Esophagus (tissue), 2 donors: ENCODE data around the gene PIK3R2. TPM values are rescaled to one million over a fixed set of nuclear protein-coding genes. Genes with fewer than 3 reads are reported as not detected.

Experiments
- H3K27ac ChIP-seq, 2 donors: one replicate each; pipeline ENCODE4 v1.5.1; 2013; ENCODE audit warnings: low read depth in 2 of 2, mild to moderate bottlenecking in 2 of 2, inconsistent platforms in 1 of 2, low read length in 1 of 2, moderate library complexity in 1 of 2
- H3K27me3 ChIP-seq, 2 donors: one replicate each; pipeline ENCODE4 v1.6.1; 2013; ENCODE audit warnings: low read length in 2 of 2, control low read depth in 1 of 2, mild to moderate bottlenecking in 1 of 2; ENCODE audit not compliant: insufficient read depth in 2 of 2, control insufficient read depth in 1 of 2
- H3K36me3 ChIP-seq, 2 donors: one replicate each; pipeline ENCODE4 v1.6.1; 2013; ENCODE audit warnings: low read length in 1 of 2; ENCODE audit not compliant: control insufficient read depth in 2 of 2, insufficient read depth in 2 of 2
- H3K4me1 ChIP-seq, 2 donors: one replicate each; pipeline ENCODE4 v1.6.1; 2013; ENCODE audit warnings: low read length in 1 of 2; ENCODE audit not compliant: control insufficient read depth in 2 of 2, insufficient read depth in 2 of 2
- H3K4me3 ChIP-seq, 2 donors: one replicate each; pipeline ENCODE4 v1.5.1; 2013; ENCODE audit warnings: low read length in 2 of 2, mild to moderate bottlenecking in 2 of 2, low read depth in 1 of 2, moderate library complexity in 1 of 2
- H3K9me3 ChIP-seq, 2 donors: one replicate each; pipeline ENCODE4 v1.6.1; 2013; ENCODE audit warnings: mild to moderate bottlenecking in 2 of 2, low read depth in 1 of 2, low read length in 1 of 2, moderate library complexity in 1 of 2; ENCODE audit not compliant: control insufficient read depth in 2 of 2, insufficient read depth in 1 of 2
- WGBS, 2 donors: extraction: QIAGEN DNeasy Blood & Tissue Kit; methylation state at CpG; one replicate each; pipeline ENCODE4 v1.1.7; 2013; 5-methylcytosine and 5-hydroxymethylcytosine counted together
- polyA plus RNA-seq, 2 donors: library from polyadenylated mRNA; stranded (reverse); fragments of 200-250 nt; gene quantifications; one replicate each; pipeline ENCODE4 v1.2.3, GENCODE V29; 2013
- donor health status: healthy with polysubstance abuse.
- donor health status: Bipolar disorder and iron deficiency.

PIK3R2 gene
- polyA plus RNA-seq, 2 donors, result 8.1 to 10.6 TPM

- 92 to 97% methylated on average over 21 of the region's 21 CpGs for WGBS, 2 donors
- Histone ChIP-seq H3K4me1 (no peaks in the 10 kb centered on the region), H3K9me3 (no peaks in the 10 kb centered on the region), H3K4me3 (no peak overlapping the region), H3K27ac (no peak overlapping the region), H3K36me3 (peaks cover 6 to 31% of the 10 kb centered on the region in 2 donors), H3K27me3 (no peaks in the 10 kb centered on the region)
Measured at GRCh38 chr19:18167011-18167410, 14.0 kb downstream of the PIK3R2 start.

DNA sequence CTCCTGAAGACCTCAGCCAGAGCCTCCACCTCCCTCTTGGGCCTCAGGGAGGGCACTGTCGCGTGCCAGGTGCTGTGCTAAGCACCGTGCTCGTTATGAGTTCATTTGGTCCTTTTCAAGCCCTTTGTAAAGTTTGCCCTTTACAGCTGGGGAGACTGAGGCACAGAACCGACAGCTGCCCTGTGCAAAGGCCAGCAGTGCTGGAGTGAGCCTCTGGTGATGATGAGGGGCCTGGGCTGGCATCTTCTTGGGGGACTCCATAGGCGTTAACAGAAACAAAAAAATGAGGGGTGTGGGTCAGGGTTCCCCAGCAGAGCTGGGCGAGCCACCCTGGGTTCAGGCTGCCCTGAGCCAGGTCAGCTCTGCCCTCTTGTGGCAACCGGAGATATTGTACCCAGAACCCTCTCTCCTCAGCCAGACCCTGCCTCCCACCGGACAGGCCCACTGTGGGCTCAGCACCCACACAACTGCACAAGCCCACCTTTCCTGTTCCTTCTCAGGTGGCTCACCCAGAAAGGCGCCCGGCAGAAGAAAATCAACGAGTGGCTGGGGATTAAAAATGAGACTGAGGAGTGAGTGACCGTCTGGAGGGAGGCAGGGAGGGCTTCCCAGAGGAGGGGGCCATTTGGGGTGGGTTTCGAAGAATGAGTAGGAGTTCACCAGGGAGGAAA lies 15.1 kb downstream of the PIK3R2 start:
- Histone ChIP-seq H3K9me3 (no peaks in the 10 kb centered on the region), H3K27ac (no peak overlapping the region), H3K4me1 (no peaks in the 10 kb centered on the region), H3K4me3 (no peak overlapping the region), H3K27me3 (no peaks in the 10 kb centered on the region), H3K36me3 (peaks cover 4 to 24% of the 10 kb centered on the region in 2 donors)
- 63 to 65% methylated on average over 14 of the region's 14 CpGs for WGBS, 2 donors

DNA sequence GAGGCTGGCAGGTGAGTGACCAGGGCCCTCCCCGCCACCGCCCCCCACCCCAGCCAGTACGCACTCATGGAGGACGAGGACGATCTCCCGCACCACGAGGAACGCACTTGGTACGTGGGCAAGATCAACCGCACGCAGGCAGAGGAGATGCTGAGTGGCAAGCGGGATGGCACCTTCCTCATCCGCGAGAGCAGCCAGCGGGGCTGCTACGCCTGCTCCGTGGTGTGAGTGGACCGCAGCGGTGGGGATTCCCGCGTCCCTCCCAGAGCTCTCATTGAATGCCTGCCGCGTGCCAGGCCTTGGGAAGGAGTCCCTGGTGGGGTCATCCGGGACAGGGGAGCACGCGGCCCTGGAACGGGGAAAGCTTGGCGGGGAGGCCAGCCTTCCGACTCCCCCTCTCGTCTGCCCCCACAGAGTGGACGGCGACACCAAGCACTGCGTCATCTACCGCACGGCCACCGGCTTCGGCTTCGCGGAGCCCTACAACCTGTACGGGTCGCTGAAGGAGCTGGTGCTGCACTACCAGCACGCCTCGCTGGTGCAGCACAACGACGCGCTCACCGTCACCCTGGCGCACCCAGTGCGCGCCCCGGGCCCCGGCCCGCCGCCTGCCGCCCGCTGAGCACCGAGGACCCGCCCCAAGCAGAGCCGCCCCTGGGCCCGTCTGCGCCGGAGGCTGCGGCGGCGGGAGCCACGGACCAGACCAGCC lies 15.9 kb downstream of the PIK3R2 start:
- peaks cover 0 to 3% of the 10 kb centered on the region in 2 donors for H3K4me1 ChIP-seq
- H3K27me3 ChIP-seq, result no peaks in the 10 kb centered on the region
- 94 to 98% methylated on average over 50 to 66 of the region's 66 CpGs for WGBS, 2 donors
- no peaks in the 10 kb centered on the region for H3K9me3 ChIP-seq
- H3K36me3 ChIP-seq, result peaks cover 0 to 21% of the 10 kb centered on the region in 2 donors
- no peak overlapping the region for H3K27ac ChIP-seq
- no peak overlapping the region for H3K4me3 ChIP-seq

GRCh38 chr19:18170714-18171255 lies 17.8 kb downstream of the PIK3R2 start:
- Histone ChIP-seq H3K4me1 (peaks cover 3 to 4% of the 10 kb centered on the region in 2 donors), H3K9me3 (no peaks in the 10 kb centered on the region), H3K4me3 (no peak overlapping the region), H3K36me3 (peaks cover 0 to 16% of the 10 kb centered on the region in 2 donors), H3K27ac (peak overlapping the region in 1 of 2 donors; percentile 27), H3K27me3 (no peaks in the 10 kb centered on the region)
- 52 to 56% methylated on average over 16 of the region's 16 CpGs for WGBS, 2 donors

GRCh38 chr19:18171605-18172327 lies 18.8 kb downstream of the PIK3R2 start:
- Histone ChIP-seq H3K9me3 (no peaks in the 10 kb centered on the region), H3K27me3 (no peaks in the 10 kb centered on the region), H3K4me3 (no peak overlapping the region), H3K4me1 (peaks cover 3 to 4% of the 10 kb centered on the region in 2 donors), H3K27ac (peak overlapping the region in 1 of 2 donors; percentile 8), H3K36me3 (peaks cover 0 to 11% of the 10 kb centered on the region in 2 donors)
- WGBS, 2 donors, result 87 to 91% methylated on average over 8 of the region's 8 CpGs

DNA sequence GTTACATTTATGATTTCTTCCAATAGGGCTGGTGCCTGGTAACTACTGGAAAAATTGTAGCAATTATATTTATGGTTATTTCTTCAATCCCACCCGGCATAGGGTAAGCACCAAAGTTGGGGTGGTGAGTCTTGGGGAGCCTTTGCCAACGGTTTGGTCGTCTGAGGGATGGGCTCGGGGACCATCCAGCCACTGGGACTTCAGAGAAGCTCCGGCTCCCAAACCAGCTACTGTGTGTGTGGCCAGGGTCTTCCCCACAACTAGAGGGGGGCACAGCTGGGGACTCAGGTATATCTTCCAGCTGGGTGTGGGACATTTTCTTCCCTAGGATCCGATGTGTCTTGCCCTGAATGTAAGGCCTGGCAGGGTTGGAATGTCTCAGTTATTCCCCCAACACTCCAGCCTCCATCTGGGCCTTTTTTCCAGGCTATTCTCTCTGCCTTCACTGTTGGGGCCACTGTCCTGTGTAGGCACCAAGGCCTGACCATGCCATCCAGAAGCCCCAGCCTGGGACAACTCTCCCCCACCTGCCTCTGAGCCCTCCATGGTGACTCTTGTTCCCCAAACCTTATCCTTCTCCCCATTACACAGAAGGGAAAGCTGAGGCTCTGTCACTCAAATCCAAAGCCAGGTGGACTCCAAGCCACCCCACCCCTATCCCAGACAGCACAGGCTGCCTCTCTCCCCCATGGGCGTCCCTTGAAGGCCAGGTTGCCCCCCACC lies 19.5 kb downstream of the PIK3R2 start:
- Histone ChIP-seq H3K27me3 (no peaks in the 10 kb centered on the region), H3K36me3 (peaks cover 0 to 9% of the 10 kb centered on the region in 2 donors), H3K27ac (no peak overlapping the region), H3K9me3 (no peaks in the 10 kb centered on the region), H3K4me1 (peaks cover 3 to 4% of the 10 kb centered on the region in 2 donors), H3K4me3 (no peak overlapping the region)
- 81 to 84% methylated on average over 7 of the region's 7 CpGs for WGBS, 2 donors

GRCh38 chr19:18173054-18173571 lies 20.1 kb downstream of the PIK3R2 start:
- H3K4me3 ChIP-seq, result peak overlapping the region; percentile 10 to 59
- H3K27me3 ChIP-seq, result no peaks in the 10 kb centered on the region
- peak overlapping the region; percentile 40 to 66 for H3K27ac ChIP-seq
- no peaks in the 10 kb centered on the region for H3K9me3 ChIP-seq
- H3K36me3 ChIP-seq, result peaks cover 0 to 9% of the 10 kb centered on the region in 2 donors
- H3K4me1 ChIP-seq, result peaks cover 3 to 4% of the 10 kb centered on the region in 2 donors
- 51 to 53% methylated on average over 17 to 18 of the region's 18 CpGs for WGBS, 2 donors

GRCh38 chr19:18173572-18174288 lies 20.8 kb downstream of the PIK3R2 start, which contains the start of gene IFI30:
Gene IFI30, plus strand, starts transcription at chr19:18173813. Its CDS starts 29 bp downstream, at chr19:18173842.
- WGBS, 2 donors, result 0 to 1% methylated on average over 38 to 47 of the region's 47 CpGs
- H3K27ac ChIP-seq, result peak within 1 kb of the TSS; percentile 40 to 66
- no peaks in the 10 kb centered on the region for H3K9me3 ChIP-seq
- H3K4me1 ChIP-seq, result peaks cover 3 to 4% of the 10 kb centered on the region in 2 donors
- H3K36me3 ChIP-seq, result peaks cover 0 to 7% of the 10 kb centered on the region in 2 donors
- peak within 1 kb of the TSS; percentile 51 to 59 for H3K4me3 ChIP-seq
- no peaks in the 10 kb centered on the region for H3K27me3 ChIP-seq
